Stimulated activated memory B cell treated with anti-CD40 and anti-IgM and Interleukin-4, amounts not matched to agents 10 μg/mL and 1 μg/mL and 100 μg/mL, for 72 hours (primary cell): ENCODE data around the gene MCAM.

Experiments
- ATAC-seq: fragments of 150-1000 bp; cut with Tn5 transposase; 2 replicates; pipeline ENCODE4 v1.10.0; 2021
- H3K27ac Mint-ChIP-seq: one replicate; pipeline ENCODE4 v1.8.0; 2022; ENCODE audit warnings: mild to moderate bottlenecking, mixed read lengths
- H3K27me3 Mint-ChIP-seq: one replicate; pipeline ENCODE4 v1.8.0; 2022; ENCODE audit warnings: mixed read lengths
- H3K36me3 Mint-ChIP-seq: one replicate; pipeline ENCODE4 v1.8.0; 2022; ENCODE audit warnings: mixed read lengths
- H3K4me1 Mint-ChIP-seq: one replicate; pipeline ENCODE4 v1.8.0; 2022; ENCODE audit warnings: mixed read lengths
- H3K4me3 Mint-ChIP-seq: one replicate; pipeline ENCODE4 v1.8.0; 2022; ENCODE audit warnings: mild to moderate bottlenecking, moderate library complexity, mixed read lengths
- H3K9me3 Mint-ChIP-seq: one replicate; pipeline ENCODE4 v1.8.0; 2022; ENCODE audit warnings: mixed read lengths

Gene MCAM

GRCh38 chr11:119323532-119324033 lies 6.7 kb upstream of the MCAM start:
- peaks cover 18% of the 10 kb centered on the region for H3K27me3 Mint-ChIP-seq
- no peaks in the 10 kb centered on the region for H3K36me3 Mint-ChIP-seq
- H3K27ac Mint-ChIP-seq: no peak overlapping the region
- ATAC-seq: no peak
- H3K9me3 Mint-ChIP-seq: no peaks in the 10 kb centered on the region
- H3K4me1 Mint-ChIP-seq: peaks cover 47% of the 10 kb centered on the region
- no peak overlapping the region for H3K4me3 Mint-ChIP-seq

GRCh38 chr11:119322921-119323531 lies 6.1 kb upstream of the MCAM start:
- Mint-ChIP-seq H3K36me3 (no peaks in the 10 kb centered on the region), H3K27me3 (peaks cover 23% of the 10 kb centered on the region), H3K27ac (no peak overlapping the region), H3K9me3 (no peaks in the 10 kb centered on the region), H3K4me3 (no peak overlapping the region), H3K4me1 (peaks cover 52% of the 10 kb centered on the region)
- no peak for ATAC-seq

GRCh38 chr11:119322360-119322739 lies 5.4 kb upstream of the MCAM start:
- no peaks in the 10 kb centered on the region for H3K36me3 Mint-ChIP-seq
- H3K4me3 Mint-ChIP-seq: no peak overlapping the region
- no peak for ATAC-seq
- no peak overlapping the region for H3K27ac Mint-ChIP-seq
- H3K9me3 Mint-ChIP-seq: no peaks in the 10 kb centered on the region
- peaks cover 30% of the 10 kb centered on the region for H3K27me3 Mint-ChIP-seq
- peaks cover 53% of the 10 kb centered on the region for H3K4me1 Mint-ChIP-seq

GRCh38 chr11:119320776-119321524 lies 4.0 kb upstream of the MCAM start:
- Mint-ChIP-seq H3K27me3 (peaks cover 32% of the 10 kb centered on the region), H3K27ac (peak overlapping the region; percentile 88), H3K9me3 (no peaks in the 10 kb centered on the region), H3K36me3 (no peaks in the 10 kb centered on the region), H3K4me3 (peak overlapping the region; percentile 91), H3K4me1 (peaks cover 61% of the 10 kb centered on the region)
- ATAC-seq: peak; percentile 74

- peaks cover 38% of the 10 kb centered on the region for H3K27me3 Mint-ChIP-seq
- no peak for ATAC-seq
- H3K27ac Mint-ChIP-seq: peak overlapping the region; percentile 28
- H3K4me3 Mint-ChIP-seq: peak overlapping the region; percentile 74
- H3K4me1 Mint-ChIP-seq: peaks cover 67% of the 10 kb centered on the region
- no peaks in the 10 kb centered on the region for H3K9me3 Mint-ChIP-seq
- no peaks in the 10 kb centered on the region for H3K36me3 Mint-ChIP-seq
These were observed 3.4 kb upstream of the MCAM start for GRCh38 chr11:119320240-119320775.

GRCh38 chr11:119319700-119320239 lies 2.8 kb upstream of the MCAM start:
- Mint-ChIP-seq H3K36me3 (no peaks in the 10 kb centered on the region), H3K4me3 (peak overlapping the region; percentile 74), H3K27me3 (peaks cover 44% of the 10 kb centered on the region), H3K4me1 (peaks cover 73% of the 10 kb centered on the region), H3K9me3 (no peaks in the 10 kb centered on the region), H3K27ac (peak overlapping the region; percentile 28)
- ATAC-seq: no peak

- H3K9me3 Mint-ChIP-seq: no peaks in the 10 kb centered on the region
- peaks cover 74% of the 10 kb centered on the region for H3K4me1 Mint-ChIP-seq
- peak overlapping the region; percentile 45 for H3K4me3 Mint-ChIP-seq
- H3K27ac Mint-ChIP-seq: peak overlapping the region; percentile 28
- no peaks in the 10 kb centered on the region for H3K36me3 Mint-ChIP-seq
- no peak for ATAC-seq
- H3K27me3 Mint-ChIP-seq: peaks cover 49% of the 10 kb centered on the region
These were observed 2.3 kb upstream of the MCAM start for GRCh38 chr11:119319136-119319699.

GRCh38 chr11:119318240-119319135 lies 1.6 kb upstream of the MCAM start:
- Mint-ChIP-seq H3K4me1 (peaks cover 66% of the 10 kb centered on the region), H3K36me3 (no peaks in the 10 kb centered on the region), H3K27ac (peak overlapping the region; percentile 28), H3K4me3 (peak overlapping the region; percentile 45), H3K27me3 (peaks cover 52% of the 10 kb centered on the region), H3K9me3 (no peaks in the 10 kb centered on the region)
- peak; percentile 44 for ATAC-seq

- H3K36me3 Mint-ChIP-seq: no peaks in the 10 kb centered on the region
- no peaks in the 10 kb centered on the region for H3K9me3 Mint-ChIP-seq
- no peak for ATAC-seq
- H3K27me3 Mint-ChIP-seq: peaks cover 53% of the 10 kb centered on the region
- H3K4me1 Mint-ChIP-seq: peaks cover 61% of the 10 kb centered on the region
- H3K27ac Mint-ChIP-seq: no peak overlapping the region
- peak overlapping the region; percentile 26 for H3K4me3 Mint-ChIP-seq
These were observed 786 bp upstream of the MCAM start for GRCh38 chr11:119317592-119318239.

GRCh38 chr11:119316016-119316728 lies 758 bp downstream of the MCAM start:
- Mint-ChIP-seq H3K9me3 (no peaks in the 10 kb centered on the region), H3K4me3 (peak overlapping the region; percentile 78), H3K27ac (no peak overlapping the region), H3K36me3 (no peaks in the 10 kb centered on the region), H3K4me1 (peaks cover 48% of the 10 kb centered on the region), H3K27me3 (peaks cover 61% of the 10 kb centered on the region)
- ATAC-seq: no peak

- no peaks in the 10 kb centered on the region for H3K9me3 Mint-ChIP-seq
- ATAC-seq: peak; percentile 62
These were observed 1.6 kb downstream of the MCAM start for GRCh38 chr11:119315131-119316015.

GRCh38 chr11:119314726-119315125 lies 2.2 kb downstream of the MCAM start:
- Mint-ChIP-seq H3K4me3 (no peak overlapping the region), H3K27me3 (peaks cover 54% of the 10 kb centered on the region), H3K36me3 (peaks cover 2% of the 10 kb centered on the region), H3K9me3 (no peaks in the 10 kb centered on the region), H3K27ac (no peak overlapping the region), H3K4me1 (peaks cover 40% of the 10 kb centered on the region)
- ATAC-seq: no peak

More at GRCh38 chr11:119315131-119316015, 1.6 kb downstream of the MCAM start:
- Mint-ChIP-seq H3K36me3 (no peaks in the 10 kb centered on the region), H3K27ac (no peak overlapping the region), H3K4me3 (peak overlapping the region; percentile 78), H3K27me3 (peaks cover 61% of the 10 kb centered on the region), H3K4me1 (peaks cover 46% of the 10 kb centered on the region)

- peaks cover 16% of the 10 kb centered on the region for H3K36me3 Mint-ChIP-seq
- H3K27me3 Mint-ChIP-seq: peaks cover 26% of the 10 kb centered on the region
- no peak overlapping the region for H3K4me3 Mint-ChIP-seq
- peaks cover 12% of the 10 kb centered on the region for H3K4me1 Mint-ChIP-seq
- H3K9me3 Mint-ChIP-seq: no peaks in the 10 kb centered on the region
- no peak overlapping the region for H3K27ac Mint-ChIP-seq
- ATAC-seq: no peak
These were observed 6.3 kb downstream of the MCAM start for GRCh38 chr11:119310682-119311052.
